Cerebellar nuclear complex (tissue), 1 donor: ENCODE measurements around the gene RPAP3.
"Not testable (repeated sequence)": the region's sequence is repeated elsewhere in the genome, so short reads cannot be mapped to it uniquely, and the experiment has no call there.

ENCODE experiments used
- DNase-seq, 2 experiments: peaks; one replicate each; lab custom pipeline; 2025; lab: John Stamatoyannopoulos, UW

The RPAP3 gene

DNA sequence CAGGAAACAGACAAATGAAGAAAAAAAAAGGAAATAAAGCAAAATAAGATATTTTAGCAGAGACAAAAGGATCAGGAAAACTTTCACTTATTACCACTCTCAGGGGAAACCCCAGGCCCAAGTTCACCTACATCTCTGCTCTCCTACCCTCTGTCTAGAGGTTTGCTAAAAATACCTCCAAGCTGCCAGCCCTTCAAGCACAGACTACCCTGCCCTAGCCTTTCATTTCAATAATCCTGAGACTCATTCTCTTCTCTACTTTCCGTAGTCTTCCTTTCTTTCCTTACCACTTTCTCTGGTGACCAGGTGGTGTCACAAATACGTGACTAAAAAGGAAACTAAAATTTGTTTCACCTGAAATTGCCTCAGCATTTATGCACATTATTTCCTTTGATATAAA lies 33.8 kb downstream of the RPAP3 start:
- no peak for DNase-seq

DNA sequence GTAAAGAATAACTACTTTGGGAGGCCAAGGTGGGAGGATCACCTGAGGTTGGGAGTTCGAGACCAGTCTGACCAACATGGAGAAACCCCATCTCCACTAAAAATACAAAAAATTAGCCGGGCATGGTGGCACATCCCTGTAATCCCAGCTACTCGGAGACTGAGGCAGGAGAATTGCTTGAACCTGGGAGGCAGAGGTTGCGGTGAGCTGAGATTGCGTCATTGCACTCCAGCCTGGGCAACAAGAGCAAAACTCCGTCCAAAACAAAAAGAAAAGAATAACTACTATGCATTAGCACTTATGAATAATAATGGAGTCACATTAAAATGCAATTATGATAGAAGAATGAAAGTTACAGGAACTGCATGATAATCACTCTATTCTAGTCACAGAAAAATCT lies 37.9 kb downstream of the RPAP3 start:
- DNase-seq: not testable (repeated sequence)

DNA sequence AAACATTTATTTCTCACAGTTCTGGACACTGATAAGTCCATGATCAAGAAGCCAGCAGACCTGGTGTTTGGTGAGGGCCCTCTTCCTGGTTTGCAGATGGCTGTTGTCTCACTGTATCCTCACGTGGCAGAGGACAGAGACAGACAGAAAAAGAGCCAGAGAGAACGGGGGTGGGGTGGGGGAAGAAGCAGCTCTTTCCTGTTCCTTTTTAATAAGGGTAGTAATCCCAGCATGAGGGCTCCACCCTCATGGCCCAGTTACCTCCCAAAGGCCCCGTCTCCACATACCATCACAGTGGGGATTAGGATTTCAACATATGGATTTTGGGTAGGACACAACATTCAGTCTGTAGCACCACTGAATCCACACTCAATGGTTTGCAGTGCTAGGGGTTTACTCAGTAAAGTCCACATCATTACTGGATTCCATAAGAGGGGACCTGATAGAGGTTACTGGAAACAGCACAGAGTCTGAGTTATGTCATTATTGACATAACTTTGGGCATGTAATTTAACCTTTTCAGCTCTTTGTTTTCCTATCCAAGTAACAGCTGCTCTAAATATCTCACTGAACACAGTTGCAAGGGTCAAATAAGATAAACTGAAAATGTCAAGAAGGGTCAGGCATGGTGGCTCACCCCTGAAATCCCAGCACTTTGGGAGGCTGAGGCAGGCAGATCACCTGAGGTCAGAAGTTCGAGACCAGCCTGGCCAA lies 53.2 kb downstream of the RPAP3 start:
- DNase-seq: no peak

DNA sequence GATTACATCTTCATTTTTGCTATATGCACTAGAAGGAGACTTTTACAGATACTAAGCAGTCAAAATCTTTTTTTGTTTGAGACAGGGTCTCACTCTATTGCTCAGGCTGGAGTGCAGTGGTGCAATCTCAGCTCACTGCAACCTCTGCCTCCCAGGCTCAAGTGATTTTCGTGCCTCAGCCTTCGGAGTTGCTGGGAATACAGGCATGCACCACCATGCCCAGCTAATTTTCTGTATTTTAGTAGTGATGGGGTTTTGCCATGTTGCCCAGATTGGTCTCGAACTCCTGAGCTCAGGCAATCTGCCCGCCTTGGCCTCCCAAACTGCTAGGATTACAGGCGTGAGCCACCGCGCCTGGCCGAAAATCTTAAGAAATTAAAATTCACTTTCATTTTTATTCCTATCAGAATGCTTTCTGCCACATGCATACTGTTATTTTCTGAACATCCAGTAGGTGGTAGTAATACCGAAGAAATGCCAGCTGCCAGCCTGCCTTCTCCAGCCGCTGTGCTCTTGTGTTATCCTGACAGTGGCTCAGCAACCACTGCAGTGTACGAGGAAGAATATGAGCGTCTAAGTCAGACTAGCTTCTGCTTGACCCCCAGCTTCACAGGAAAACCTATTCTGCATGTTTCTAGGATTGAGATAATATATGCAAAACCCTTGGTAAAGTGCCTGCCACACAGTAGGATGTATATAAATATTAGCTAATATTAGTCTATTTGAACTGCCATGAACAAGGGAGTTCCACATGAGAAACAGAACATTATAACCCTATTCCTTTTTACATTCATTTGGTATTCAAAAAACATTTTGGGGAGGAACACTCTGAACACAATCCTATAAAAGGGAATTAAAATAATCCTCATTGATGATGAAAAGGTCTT lies 54.2 kb downstream of the RPAP3 start:
- DNase-seq: no peak

DNA sequence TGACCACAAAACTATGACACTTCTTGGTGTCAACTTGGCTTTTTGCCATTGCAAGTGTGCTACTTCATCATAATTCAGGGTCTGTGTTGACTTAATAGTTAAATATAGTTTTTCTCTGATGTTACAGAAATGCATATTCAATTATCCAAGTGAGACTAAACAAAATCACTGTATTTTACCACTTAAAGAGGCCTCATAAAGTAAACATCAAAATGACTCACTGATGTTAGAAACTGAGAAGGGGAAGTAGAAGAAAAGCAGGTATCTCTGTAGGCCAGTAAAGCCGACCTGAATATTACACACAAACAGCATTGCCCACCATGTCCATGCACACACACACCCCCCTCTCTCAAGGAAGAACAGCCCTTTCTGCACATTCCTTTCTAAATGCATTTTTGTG lies 55.4 kb downstream of the RPAP3 start:
- no peak for DNase-seq

DNA sequence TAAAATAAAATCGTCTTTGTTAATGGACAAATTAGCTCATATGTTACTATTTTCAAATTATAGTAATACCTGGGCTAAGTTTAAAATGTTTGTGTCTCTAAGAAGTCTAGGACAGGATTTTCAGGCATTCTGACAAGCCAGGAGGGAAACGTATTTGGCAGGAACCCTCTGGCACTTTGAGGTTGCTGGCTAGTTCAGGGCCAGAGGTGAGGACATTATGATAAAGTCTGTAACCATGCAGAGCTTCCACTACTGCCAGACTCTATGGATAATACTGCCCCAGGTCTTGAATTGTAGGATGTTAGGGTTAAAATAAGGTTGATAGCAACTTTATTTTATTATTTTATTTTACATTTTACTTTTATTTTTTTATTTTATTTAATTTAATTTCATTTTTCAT lies 56.4 kb downstream of the RPAP3 start:
- DNase-seq: no peak

DNA sequence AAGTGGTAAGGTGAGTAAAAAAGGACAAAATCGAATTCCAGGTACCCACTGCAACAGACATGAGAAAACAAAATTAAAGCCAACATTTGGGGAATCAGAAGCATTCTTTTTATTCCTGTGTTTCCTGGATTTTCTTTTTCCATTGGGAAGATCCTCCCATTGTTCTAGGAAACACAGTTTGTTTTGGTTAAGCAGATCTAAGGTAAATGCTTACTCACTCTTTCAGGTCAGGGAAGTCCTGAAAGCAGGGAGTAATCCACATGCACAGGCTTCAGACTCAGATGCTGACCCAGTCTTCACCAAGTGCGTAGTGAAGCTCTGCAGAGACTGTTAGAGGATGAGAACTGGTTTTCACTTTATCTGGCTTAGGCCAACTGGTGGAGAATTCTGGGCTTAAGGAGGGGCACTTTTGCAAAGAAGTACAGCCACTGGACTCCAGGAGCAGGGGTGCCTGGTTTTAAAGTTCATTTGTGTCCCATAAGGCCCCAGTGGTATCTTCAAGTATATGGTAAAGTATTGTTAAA lies 57.7 kb downstream of the RPAP3 start:
- DNase-seq: no peak

DNA sequence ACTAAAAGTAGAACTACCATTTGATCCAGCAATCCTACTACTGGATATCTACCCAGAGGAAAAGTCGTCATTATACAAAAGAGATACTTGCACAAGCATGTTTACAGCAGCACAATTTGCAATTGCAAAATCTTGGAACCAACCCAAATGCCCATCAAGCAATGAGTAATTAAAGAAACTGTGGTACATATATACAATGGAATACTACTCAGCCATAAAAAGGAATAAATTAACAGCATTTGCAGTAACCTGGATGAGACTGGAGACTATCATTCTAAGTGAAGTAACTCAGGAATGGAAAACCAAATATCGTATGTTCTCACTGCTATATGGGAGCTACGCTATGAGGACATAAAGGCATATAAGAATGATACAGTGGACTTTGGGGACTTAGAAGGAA lies 63.5 kb downstream of the RPAP3 start:
- DNase-seq: not testable (repeated sequence)

DNA sequence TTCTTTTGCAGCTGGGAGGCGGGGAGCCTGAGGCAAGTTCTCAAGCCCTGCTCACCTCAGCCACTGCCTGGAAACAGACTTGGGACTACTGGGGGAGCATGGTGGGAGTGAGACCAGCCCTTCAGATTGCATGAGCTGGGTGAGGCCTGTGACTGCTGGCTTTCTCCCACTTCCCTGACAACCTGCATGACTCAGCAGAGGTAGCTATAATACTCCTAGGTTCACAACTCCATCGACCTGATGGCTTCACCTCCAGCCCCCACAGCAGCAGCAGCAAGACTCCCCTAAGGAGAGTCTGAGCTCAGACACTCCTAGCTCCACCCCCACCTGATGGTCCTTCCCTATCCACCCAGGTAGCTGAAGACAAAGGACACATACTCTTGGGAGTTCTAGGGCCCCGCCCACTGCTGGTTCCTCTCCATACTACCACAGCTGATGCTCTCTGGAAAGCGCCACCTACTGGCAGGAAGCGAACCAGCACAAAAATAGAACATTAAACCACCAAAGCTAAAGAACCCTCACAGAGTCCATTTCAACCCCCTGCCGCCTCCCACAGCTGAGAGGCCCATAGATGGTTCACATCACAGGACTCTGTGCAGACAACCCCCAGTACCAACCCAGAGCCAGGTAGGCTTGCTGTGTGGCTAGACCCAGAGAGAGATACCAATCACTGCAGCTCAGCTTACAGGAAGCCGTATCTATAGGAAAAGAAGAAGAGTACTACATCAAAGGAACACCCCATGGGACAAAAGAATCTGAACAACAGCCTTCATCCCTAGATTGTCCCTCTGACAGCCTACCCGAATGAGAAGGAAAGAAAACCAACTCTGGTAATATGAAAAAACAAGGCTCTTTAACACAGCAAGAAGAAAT lies 68.7 kb downstream of the RPAP3 start:
- no peak for DNase-seq

DNA sequence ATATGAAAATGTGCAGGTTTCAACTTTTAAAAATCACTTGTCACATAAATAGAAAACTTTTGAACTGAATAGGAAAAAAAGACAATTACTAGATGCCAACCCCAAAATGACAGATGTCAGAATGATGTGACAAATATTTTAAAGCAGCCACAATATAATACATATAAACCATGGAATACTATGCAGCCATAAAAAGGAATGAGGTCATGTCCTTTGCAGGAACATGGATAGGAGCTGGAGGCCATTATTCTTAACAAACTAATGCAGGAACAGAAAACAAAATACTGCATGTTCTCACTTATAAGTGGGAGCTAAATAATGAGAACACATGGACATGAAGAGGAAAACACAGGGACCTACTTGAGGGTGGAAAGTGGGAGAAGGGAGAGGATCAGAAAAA lies 70.1 kb downstream of the RPAP3 start:
- DNase-seq: not testable (repeated sequence)

DNA sequence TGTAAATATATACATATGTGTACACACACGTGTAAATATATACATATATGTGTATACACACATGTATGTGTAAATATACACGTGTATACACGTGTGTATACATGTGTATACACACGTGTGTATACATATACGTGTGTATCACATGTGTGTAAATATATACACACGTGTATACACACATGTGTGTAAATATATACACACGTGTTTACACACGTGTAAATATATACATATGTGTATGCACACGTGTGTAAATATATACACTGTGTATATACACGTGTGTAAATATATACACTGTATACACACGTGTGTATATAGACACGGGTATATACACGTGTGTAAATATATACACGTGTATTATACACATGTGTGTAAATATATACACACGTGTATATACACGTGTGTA lies 71.7 kb downstream of the RPAP3 start:
- no peak for DNase-seq

DNA sequence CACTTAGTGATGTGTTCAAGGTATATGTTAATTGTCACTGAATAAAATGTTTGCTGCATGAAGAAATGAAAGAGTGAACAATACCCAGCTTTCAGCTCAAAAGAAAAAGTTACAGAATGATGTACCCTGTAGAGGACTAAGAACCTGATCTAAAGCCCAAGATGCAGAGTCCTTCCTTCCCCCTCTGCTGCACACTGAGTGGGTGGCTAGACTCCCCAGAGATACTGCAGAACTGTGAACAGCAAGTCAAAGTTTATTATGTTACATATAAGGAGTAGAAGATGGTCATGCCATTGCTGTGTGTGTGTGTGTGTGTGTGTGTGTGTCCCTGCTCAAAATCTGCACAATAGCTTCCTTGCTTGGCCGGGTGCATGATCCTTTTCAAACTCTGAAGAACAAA lies 83.9 kb downstream of the RPAP3 start:
- DNase-seq: no peak

DNA sequence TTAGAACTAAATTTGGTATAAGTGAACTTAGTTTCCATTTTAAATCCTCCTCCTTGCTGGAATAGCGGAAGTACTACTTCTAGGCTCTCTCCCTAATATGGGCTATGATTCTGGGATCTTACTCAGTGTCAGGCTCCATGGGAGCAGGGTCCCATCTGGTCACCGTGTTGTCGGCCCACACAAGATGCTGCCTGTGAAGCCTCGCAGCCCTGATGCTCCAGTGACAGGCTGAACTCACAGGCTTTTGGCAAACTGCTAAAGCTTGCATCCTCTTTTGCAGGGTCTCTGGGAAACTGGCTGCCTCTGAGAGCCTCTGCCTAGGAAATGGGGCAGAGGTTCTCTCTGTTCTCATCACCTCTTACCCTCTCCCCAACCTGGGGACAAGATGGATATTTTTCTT lies 88.4 kb downstream of the RPAP3 start:
- no peak for DNase-seq

DNA sequence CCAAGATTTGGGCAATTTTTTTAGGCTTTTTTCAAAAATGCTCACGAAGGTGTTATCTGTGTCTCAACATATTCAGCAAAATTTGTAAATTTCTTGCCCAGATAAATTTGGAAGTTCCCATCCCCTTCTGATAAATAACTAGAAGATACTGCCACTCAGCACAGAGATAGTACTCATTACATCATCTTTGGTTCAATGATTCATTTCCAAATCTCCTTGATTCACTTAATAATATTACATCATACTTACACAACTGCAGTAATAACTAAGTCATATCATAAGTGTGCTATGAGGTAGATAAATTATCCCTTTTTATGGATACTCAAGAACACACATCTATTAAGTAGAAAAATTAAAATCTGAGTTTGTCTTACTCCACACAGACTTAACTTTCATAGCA lies 89.4 kb downstream of the RPAP3 start:
- DNase-seq: no peak

DNA sequence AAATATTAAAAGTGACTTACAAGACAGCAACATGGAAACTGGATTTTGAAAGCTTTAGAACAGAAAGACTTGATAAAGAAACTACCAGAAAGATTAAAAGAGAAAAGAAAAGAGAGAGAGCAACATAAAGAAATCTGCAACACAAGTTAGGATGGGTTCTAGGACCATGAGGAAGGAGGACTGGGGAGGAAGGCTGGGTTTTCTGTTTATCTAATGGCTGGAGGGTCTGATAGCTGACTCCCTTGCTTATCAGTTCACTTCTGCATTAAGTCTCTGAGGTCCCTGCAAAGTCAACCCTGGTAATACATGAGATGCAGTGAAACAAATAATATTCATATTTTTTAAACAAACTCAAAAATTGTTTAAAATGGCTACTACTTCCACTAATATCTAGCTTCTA lies 90.1 kb downstream of the RPAP3 start:
- no peak for DNase-seq

DNA sequence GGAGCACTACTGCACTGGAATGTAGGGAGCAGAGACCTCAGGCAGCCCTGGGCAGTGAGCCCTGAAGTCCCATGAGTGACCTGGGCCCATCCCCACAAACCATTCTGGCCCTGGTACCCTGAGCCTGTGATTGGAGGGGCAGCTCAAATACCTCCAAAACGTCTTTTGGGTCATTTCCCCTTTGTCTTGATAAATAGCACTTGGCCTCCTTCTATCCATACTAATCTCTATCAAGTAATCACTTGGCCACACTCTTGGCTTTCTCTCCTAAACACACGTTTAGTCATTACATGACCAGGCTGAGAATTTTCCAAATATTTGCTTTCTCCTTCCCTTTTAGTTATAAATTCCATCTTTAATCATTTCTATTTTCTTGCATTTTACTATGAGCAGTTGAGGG lies 91.3 kb downstream of the RPAP3 start:
- DNase-seq: no peak

DNA sequence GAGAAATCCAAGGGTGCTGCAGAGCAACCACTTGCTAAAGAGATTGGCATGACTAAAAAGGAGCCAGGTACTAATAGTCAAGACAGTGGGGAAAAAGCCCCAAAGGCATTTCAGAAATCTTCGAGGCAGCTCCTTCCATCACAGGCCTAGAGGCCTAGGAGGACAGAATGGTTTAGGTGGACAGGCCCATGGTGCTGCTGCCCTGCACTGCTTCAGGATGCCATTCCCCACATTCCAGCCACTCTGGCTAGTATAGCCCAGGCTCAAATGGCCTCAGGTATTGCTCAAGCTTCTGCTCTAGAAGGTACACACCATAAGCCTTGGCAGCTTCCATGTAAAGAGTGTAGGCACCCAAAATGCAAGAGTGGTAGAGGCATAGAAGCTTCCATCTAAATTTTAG lies 92.9 kb downstream of the RPAP3 start:
- no peak for DNase-seq

DNA sequence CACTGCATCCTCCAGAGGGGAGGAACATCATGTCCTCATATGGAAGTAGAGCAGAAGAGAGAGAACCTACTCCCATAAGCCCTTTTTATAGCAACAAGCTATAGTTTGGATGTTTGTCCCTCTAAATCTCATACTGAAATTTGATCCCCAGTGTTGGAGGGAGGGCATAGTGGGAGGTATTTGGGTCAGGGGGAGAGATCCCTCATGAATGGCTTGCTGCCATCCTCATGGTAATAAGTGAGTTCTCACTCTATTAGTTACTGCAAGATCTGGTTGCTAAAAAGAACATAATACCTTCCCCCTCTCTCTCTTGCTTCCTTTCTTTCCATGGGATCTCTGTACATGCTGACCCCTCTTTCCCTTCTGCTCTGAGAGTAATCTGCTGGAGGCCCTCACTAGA lies 93.9 kb downstream of the RPAP3 start:
- no peak for DNase-seq
